Panc1 (cell line): ENCODE results near the gene CACNA1I. TPM values are rescaled to one million over a fixed set of nuclear protein-coding genes. Genes with fewer than 3 reads are reported as not detected.

Experiments
- ATAC-seq: fragments of 200-7000 bp; cut with Tn5 transposase; 2 replicates; pipeline ENCODE4 v1.9.1; 2020; ENCODE audit warnings: mild to moderate bottlenecking, moderate library complexity
- BruUV-seq: library from RNA; stranded (reverse); fragments of 400-500 nt; replicated peaks from 2 replicates; lab custom pipeline; 2021; lab: Mats Ljungman, UMichigan
- CTCF ChIA-PET: fragments of 300-600 bp; sonication (Branson Sonifier 250); formaldehyde crosslinking; loops from one replicate; lab custom pipeline; 2022; ENCODE audit warnings: antibody characterized with exemption; lab: Charles Lee
- POLR2A ChIA-PET: fragments of 300-600 bp; sonication (Branson Sonifier 250); formaldehyde crosslinking; loops from one replicate; lab custom pipeline; 2022; ENCODE audit warnings: antibody characterized with exemption; lab: Charles Lee
- DNase-seq: peaks from one replicate; pipeline ENCODE4 v3.0.0-alpha.2; 2010; ENCODE audit warnings: low read depth, low spot score
- H3K27ac ChIP-seq: 2 replicates; pipeline ENCODE4 v1.5.1; 2011; ENCODE audit warnings: mild to moderate bottlenecking, low read length, inconsistent platforms
- H3K27me3 ChIP-seq: fragments of 200-500 bp; sonication (Bioruptor generic); 2 replicates; pipeline ENCODE4 v1.6.0; 2014; ENCODE audit warnings: low read length, inconsistent platforms; ENCODE audit not compliant: control insufficient read depth, insufficient read depth
- H3K36me3 ChIP-seq: fragments of 200-500 bp; sonication (Bioruptor generic); 2 replicates; pipeline ENCODE4 v1.5.1; 2014; ENCODE audit warnings: inconsistent platforms, mild to moderate bottlenecking, low read length, moderate library complexity; ENCODE audit not compliant: control insufficient read depth, insufficient read depth
- H3K4me1 ChIP-seq: 2 replicates; pipeline ENCODE4 v1.5.1; 2011; ENCODE audit warnings: inconsistent platforms, mild to moderate bottlenecking, low read length, moderate library complexity; ENCODE audit not compliant: control insufficient read depth, insufficient read depth
- H3K4me3 ChIP-seq, 2 experiments: 2 replicates each; pipeline ENCODE4 v1.5.1; 2011 to 2012; ENCODE audit warnings: low read depth in 2 of 2, low read length in 2 of 2, mild to moderate bottlenecking in 2 of 2, inconsistent platforms in 1 of 2, moderate library complexity in 1 of 2
- H3K9me3 ChIP-seq: fragments of 200-500 bp; sonication (Bioruptor generic); 2 replicates; pipeline ENCODE4 v1.5.1; 2014; ENCODE audit warnings: low read depth, mild to moderate bottlenecking, inconsistent platforms, low read length, moderate library complexity; ENCODE audit not compliant: control insufficient read depth, insufficient read depth
- POLR2AphosphoS5 ChIP-seq: IDR thresholded peaks from 2 replicates; pipeline ENCODE4 v1.6.1; 2012; ENCODE audit warnings: mild to moderate bottlenecking, low read depth, low read length, moderate library complexity
- SIN3A ChIP-seq: IDR thresholded peaks from 2 replicates; pipeline ENCODE4 v1.6.1; 2012; ENCODE audit warnings: low read depth, mild to moderate bottlenecking, low read length, moderate library complexity, borderline replicate concordance; ENCODE audit not compliant: insufficient read depth
- TCF7L2 ChIP-seq: IDR thresholded peaks from 2 replicates; pipeline ENCODE4 v1.6.1; 2011; ENCODE audit warnings: mild to moderate bottlenecking, low read depth, low read length, inconsistent platforms
- in situ Hi-C: cut with HindIII; loops from 2 replicates; pipeline ENCODE4 v1.10.0; 2016; ENCODE audit warnings: low sequenced_read_pairs, low pct_unique_long_range_greater_than_20kb
- intact Hi-C: fragments of 100-400 bp; cut with micrococcal nuclease; formaldehyde crosslinking; loops from one replicate; pipeline ENCODE4 v1.10.0; 2022; ENCODE audit not compliant: unreplicated experiment
- total RNA-seq: library from RNA; stranded (reverse); gene quantifications from one replicate; pipeline ENCODE4 v1.2.1, GENCODE V29; 2021; ENCODE audit not compliant: unreplicated experiment
- TF ChIP-seq, protein P1 (sequence below), 2 experiments: IDR thresholded peaks; 2 replicates each; pipeline ENCODE4 v1.6.1; 2011 to 2012; ENCODE audit warnings: low read depth in 2 of 2, control low read depth in 1 of 2, low read length in 1 of 2, mild to moderate bottlenecking in 1 of 2, moderate library complexity in 1 of 2; ENCODE audit not compliant: insufficient read depth in 1 of 2
- TF ChIP-seq, protein P2 (sequence below): fragments of 450-650 bp; IDR thresholded peaks from 2 replicates; pipeline ENCODE4 v1.5.1; 2017; ENCODE audit warnings: mild to moderate bottlenecking

The CACNA1I gene
- total RNA-seq, 1 experiment from 2014 or later, result 0.23 TPM

DNA sequence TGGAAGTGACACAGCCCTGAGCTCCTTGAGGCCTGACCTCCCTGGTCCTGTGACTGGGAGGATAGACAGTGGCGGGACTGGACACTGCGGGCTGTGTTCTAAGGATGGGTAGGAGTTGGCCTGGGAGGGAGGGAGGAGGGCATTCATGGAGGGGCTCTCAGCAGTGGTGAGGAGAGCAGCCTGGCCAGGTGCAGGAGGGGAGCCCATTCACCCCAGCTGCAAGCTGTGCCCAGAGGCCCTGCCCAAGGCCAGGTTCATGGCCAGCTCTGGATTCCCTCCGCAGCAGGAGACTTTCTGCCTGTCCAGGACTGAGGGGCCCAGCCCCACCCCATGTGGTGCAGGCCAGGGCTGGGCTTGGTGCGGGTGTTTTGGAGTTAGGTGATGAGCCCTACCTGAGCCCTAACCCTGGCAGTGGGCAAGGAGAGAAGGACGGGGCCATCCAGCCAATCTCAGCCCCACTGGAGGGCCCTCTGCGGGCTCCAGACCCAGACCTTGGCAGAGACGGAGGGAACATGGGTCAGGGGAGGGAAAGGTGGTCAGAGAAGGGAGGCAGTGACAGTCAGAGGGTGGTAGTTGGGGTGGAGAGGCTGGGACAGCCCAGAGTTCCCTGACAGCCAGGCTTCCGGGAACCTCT is 26.8 kb downstream of the CACNA1I start:
- Histone ChIP-seq H3K36me3 (no peaks in the 10 kb centered on the region), H3K4me1 (peaks cover 22% of the 10 kb centered on the region), H3K27me3 (no peaks in the 10 kb centered on the region), H3K27ac (no peak overlapping the region), H3K4me3 (no peak overlapping the region), H3K9me3 (no peaks in the 10 kb centered on the region)
- TF ChIP-seq, protein P1, sequence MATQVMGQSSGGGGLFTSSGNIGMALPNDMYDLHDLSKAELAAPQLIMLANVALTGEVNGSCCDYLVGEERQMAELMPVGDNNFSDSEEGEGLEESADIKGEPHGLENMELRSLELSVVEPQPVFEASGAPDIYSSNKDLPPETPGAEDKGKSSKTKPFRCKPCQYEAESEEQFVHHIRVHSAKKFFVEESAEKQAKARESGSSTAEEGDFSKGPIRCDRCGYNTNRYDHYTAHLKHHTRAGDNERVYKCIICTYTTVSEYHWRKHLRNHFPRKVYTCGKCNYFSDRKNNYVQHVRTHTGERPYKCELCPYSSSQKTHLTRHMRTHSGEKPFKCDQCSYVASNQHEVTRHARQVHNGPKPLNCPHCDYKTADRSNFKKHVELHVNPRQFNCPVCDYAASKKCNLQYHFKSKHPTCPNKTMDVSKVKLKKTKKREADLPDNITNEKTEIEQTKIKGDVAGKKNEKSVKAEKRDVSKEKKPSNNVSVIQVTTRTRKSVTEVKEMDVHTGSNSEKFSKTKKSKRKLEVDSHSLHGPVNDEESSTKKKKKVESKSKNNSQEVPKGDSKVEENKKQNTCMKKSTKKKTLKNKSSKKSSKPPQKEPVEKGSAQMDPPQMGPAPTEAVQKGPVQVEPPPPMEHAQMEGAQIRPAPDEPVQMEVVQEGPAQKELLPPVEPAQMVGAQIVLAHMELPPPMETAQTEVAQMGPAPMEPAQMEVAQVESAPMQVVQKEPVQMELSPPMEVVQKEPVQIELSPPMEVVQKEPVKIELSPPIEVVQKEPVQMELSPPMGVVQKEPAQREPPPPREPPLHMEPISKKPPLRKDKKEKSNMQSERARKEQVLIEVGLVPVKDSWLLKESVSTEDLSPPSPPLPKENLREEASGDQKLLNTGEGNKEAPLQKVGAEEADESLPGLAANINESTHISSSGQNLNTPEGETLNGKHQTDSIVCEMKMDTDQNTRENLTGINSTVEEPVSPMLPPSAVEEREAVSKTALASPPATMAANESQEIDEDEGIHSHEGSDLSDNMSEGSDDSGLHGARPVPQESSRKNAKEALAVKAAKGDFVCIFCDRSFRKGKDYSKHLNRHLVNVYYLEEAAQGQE (IDR thresholded peaks at IDR 0.05; ENCODE audit: insufficient read depth in 1 of 2, low read depth in 2 of 2, low read length in 1 of 2), result no peak
- TF ChIP-seq POLR2AphosphoS5 (no peak), SIN3A (no peak), TCF7L2 (no peak)
- TF ChIP-seq, protein P2, sequence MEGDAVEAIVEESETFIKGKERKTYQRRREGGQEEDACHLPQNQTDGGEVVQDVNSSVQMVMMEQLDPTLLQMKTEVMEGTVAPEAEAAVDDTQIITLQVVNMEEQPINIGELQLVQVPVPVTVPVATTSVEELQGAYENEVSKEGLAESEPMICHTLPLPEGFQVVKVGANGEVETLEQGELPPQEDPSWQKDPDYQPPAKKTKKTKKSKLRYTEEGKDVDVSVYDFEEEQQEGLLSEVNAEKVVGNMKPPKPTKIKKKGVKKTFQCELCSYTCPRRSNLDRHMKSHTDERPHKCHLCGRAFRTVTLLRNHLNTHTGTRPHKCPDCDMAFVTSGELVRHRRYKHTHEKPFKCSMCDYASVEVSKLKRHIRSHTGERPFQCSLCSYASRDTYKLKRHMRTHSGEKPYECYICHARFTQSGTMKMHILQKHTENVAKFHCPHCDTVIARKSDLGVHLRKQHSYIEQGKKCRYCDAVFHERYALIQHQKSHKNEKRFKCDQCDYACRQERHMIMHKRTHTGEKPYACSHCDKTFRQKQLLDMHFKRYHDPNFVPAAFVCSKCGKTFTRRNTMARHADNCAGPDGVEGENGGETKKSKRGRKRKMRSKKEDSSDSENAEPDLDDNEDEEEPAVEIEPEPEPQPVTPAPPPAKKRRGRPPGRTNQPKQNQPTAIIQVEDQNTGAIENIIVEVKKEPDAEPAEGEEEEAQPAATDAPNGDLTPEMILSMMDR, result no peak
- intact Hi-C loops, result no loop called here
- in situ Hi-C loops, result no loop called here
- ATAC-seq (peak; percentile 13; the same call in 1 of the 2 replicates), DNase-seq (no peak)
- no TSS peak for BruUV-seq
- POLR2A ChIA-PET, result no interaction called here
- CTCF ChIA-PET, result interaction anchor here (0.5 kb wide), 1 partner anchor 671 kb away, joined by 6 read pairs; no protein-coding TSS in a partner anchor

DNA sequence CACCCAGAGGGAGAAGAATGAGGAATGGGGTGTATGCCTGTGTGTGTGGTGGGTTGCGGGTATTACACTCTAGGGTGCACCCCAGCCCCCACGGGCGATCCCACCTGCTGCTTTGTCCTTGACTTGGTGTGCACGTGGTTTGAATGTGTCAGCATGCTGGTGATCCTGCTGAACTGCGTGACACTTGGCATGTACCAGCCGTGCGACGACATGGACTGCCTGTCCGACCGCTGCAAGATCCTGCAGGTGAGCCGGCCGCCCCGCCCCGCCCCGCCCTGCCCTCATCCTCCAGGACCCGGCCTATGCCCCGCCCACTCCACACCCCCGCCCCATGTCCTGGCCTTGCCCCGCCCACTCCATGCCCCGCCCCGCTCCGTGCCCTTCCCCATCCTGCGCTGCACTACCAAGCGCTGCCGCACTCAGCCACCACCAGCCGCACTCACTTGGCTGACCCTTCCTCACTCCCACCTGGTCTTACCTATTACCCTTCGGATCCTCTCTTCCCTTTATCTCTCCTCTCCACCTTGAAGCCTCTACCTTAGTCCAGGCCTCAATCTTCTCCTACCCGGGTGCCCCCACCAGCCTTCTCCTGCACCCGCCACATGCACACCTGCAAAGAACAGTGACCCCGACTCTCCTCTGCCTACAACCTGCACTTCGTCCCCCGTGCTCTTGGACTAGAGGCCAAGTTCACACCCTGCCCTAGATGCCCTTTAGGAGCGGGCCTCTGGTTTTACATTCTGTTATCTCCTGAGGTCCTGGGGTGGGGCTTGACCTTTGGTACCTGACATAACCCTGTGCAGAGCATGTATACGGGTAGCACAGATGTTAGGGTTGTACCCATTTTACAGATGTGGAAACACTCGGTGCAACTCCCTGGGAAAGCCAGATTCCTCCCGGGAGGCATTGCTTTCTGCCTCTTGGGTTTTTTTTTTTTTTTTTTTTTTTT is 27.7 kb downstream of the CACNA1I start:
- Histone ChIP-seq H3K27ac (no peak overlapping the region), H3K9me3 (no peaks in the 10 kb centered on the region), H3K27me3 (no peaks in the 10 kb centered on the region), H3K4me1 (peaks cover 12% of the 10 kb centered on the region), H3K36me3 (no peaks in the 10 kb centered on the region), H3K4me3 (no peak overlapping the region)
- DNase-seq, result no peak
- BruUV-seq, result no TSS peak
- in situ Hi-C loops (no loop called here), intact Hi-C loops (no loop called here)
- ChIA-PET CTCF (no interaction called here), POLR2A (no interaction called here)
- ATAC-seq, result peak; percentile 50; the same call in 1 of the 2 replicates
- TF ChIP-seq, protein P1 (IDR thresholded peaks at IDR 0.05; ENCODE audit: insufficient read depth in 1 of 2, low read depth in 2 of 2, low read length in 1 of 2), result no peak
- TF ChIP-seq, protein P2, result no peak
- TF ChIP-seq POLR2AphosphoS5, result no peak
- no peak for TF ChIP-seq SIN3A
- no peak for TF ChIP-seq TCF7L2
